GM13976 (cell line): ENCODE data around the gene SLC43A2.
A peak's percentile ranks its signal among the peaks of the same experiment; 100 is the strongest.

Experiments used
- DNase-seq: peaks from one replicate; pipeline ENCODE4 v3.0.0; 2012; ENCODE audit warnings: low spot score
- in situ Hi-C: fragments of 300-500 bp; cut with MboI; formaldehyde crosslinking; loops from one replicate; pipeline ENCODE4 v1.12.0; 2022; ENCODE audit warnings: low sequenced_read_pairs, mixed read lengths, inconsistent platforms; ENCODE audit not compliant: unreplicated experiment
- TF ChIP-seq, protein P1 (sequence below): IDR thresholded peaks from 2 replicates; pipeline ENCODE4 v1.5.1; 2012; ENCODE audit warnings: borderline replicate concordance, mild to moderate bottlenecking; ENCODE audit not compliant: insufficient read depth; ENCODE audit errors: extremely low read depth, missing control alignments, control extremely low read depth

SLC43A2 gene

GRCh38 chr17:1590747-1591473, 37.7 kb downstream of the SLC43A2 start:
- DNase-seq = no peak
- in situ Hi-C loops = no loop called here

DNA sequence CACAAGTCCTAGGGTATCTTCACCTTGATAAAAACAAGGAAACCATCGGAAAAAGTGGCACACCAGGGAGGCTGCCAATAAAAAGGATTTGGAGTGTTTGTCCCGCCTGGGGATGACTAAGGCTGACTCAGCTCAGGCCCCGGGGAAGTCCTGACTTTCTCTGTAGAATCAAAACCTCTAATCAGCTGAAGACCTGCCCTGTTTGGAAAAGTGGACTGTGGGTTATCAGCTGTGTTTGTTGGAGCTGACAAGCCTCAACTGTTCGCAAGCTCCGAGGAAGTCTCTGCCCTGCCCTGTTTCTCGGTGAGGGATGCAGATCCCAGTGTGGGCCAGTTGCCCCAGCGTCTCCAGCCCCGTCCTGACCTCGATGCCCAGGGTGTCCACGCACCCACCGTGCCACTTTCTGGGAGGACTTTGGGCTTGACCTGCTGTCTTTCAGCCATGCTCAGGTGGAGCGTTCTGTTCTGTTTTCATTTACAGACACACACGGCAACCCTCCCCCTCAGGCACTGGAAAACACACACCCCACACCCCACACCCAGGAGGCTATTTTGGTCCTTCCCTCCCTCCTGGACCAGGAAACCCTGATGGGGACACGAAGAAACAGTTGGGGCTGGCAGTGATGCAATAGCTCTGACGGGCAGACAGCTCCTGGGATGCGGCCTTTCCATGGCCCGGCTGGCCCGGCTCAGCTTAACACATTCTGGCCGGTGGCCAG, 38.4 kb downstream of the SLC43A2 start:
- TF ChIP-seq, protein P1, sequence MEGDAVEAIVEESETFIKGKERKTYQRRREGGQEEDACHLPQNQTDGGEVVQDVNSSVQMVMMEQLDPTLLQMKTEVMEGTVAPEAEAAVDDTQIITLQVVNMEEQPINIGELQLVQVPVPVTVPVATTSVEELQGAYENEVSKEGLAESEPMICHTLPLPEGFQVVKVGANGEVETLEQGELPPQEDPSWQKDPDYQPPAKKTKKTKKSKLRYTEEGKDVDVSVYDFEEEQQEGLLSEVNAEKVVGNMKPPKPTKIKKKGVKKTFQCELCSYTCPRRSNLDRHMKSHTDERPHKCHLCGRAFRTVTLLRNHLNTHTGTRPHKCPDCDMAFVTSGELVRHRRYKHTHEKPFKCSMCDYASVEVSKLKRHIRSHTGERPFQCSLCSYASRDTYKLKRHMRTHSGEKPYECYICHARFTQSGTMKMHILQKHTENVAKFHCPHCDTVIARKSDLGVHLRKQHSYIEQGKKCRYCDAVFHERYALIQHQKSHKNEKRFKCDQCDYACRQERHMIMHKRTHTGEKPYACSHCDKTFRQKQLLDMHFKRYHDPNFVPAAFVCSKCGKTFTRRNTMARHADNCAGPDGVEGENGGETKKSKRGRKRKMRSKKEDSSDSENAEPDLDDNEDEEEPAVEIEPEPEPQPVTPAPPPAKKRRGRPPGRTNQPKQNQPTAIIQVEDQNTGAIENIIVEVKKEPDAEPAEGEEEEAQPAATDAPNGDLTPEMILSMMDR = no peak
- in situ Hi-C loops = no loop called here
- peak; percentile 58 for DNase-seq

More at GRCh38 chr17:1590747-1591473, 37.7 kb downstream of the SLC43A2 start:
- TF ChIP-seq, protein P1 = no peak

GRCh38 chr17:1588821-1589585, 39.6 kb downstream of the SLC43A2 start:
- in situ Hi-C loops = no loop called here
- DNase-seq = no peak
- TF ChIP-seq, protein P1 = no peak

GRCh38 chr17:1584167-1584566, 44.5 kb downstream of the SLC43A2 start:
- in situ Hi-C loops = no loop called here
- TF ChIP-seq, protein P1 = no peak
- no peak for DNase-seq

- TF ChIP-seq, protein P1 = no peak
- DNase-seq = no peak
- in situ Hi-C loops = no loop called here
Measured at GRCh38 chr17:1583556-1583955, 45.1 kb downstream of the SLC43A2 start.

GRCh38 chr17:1582374-1582773, 46.3 kb downstream of the SLC43A2 start:
- TF ChIP-seq, protein P1 = no peak
- in situ Hi-C loops = no loop called here

More at GRCh38 chr17:1582374-1582773, 46.3 kb downstream of the SLC43A2 start:
- no peak for DNase-seq
